Kidney tubule cell (primary cell): ENCODE measurements around the gene ZCCHC2.

Source experiments
- DNase-seq: peaks from one replicate; pipeline ENCODE4 v3.0.0-alpha.2; 2018; ENCODE audit warnings: low spot score

ZCCHC2 gene

GRCh38 chr18:62538881-62539280 lies 16.1 kb downstream of the ZCCHC2 start:
- DNase-seq = no peak

DNA sequence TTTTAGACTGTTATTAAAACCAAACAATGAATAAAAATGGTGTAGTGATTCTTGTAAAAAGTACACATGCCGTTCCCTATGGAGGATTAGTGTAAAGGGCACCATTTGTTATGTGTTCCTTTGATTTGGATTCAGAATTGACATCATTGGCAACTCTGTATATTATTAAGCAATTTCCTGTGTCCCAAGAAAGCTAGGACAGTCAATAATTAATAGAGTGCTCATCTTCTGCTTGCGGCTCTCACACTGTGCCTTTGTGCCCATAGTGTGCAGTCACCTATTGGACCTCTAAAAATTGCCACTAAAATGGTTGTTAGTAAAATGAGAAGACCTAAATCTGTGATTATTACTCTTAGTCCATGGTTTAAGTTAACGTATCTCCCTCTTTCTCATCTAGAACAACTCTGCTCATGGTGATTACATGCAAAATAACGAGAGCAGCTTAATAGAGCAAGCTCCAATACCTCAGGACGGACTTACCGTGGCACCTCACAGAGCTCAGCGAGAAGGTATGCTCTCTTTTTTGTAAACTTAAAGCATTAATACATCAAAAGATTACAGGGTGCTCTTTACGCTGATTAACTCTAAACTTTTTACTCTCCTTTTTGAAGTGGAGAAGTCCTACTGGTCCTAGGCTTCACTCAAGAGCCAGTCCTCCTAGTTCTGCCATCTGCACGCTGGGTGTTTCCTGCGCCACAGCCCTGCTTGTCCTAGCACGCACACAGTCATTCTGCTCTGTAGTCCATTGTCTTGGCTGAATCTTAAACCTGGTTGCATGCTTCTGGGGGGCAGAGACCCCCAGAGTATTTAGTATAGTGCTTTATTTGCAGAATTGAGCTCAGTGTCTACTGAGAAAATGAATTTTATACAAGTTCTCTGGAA lies 16.7 kb downstream of the ZCCHC2 start:
- DNase-seq = peak; percentile 68

DNA sequence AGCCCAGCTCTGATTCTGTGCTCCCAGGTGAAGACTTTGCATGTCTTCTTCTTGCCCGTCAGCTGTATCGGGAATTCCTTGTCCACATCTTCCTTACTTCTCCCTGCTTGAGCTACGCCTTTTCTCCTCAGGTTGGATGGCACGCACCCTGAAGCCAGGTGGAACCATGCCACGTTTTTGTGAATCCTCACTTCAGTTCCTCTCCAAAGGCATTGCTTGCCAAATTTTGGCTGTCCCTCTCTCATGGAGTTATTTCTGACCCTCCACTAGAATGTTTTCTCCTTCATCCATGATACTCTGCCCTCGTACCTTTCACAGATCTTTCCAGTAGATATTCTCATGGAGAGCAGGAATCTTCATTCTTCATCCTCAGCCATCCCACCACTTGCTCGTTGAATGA lies 20.2 kb downstream of the ZCCHC2 start:
- DNase-seq = no peak

GRCh38 chr18:62545098-62545497 lies 22.3 kb downstream of the ZCCHC2 start:
- no peak for DNase-seq

DNA sequence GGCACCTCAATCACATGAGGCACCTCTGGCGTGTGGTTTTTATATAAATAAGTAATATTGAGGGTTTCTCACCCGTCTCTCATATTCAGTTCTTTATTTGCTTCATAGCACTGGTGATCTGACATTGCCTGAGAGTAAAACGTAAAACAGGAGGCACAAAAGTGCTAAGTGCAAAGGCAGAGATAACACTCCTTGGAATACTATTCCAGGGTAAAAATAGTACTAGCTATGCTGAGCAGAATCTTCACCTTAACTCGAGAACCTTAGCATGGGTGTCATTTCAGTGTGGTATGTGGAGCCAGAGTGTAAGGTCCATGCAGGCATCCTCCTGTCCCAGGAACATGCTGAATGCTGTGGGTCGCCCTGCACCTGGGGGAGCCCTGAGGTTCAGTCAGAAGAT lies 26.9 kb downstream of the ZCCHC2 start:
- no peak for DNase-seq

GRCh38 chr18:62550746-62551145 lies 27.9 kb downstream of the ZCCHC2 start:
- no peak for DNase-seq

- DNase-seq = no peak
These were observed 29.2 kb downstream of the ZCCHC2 start for GRCh38 chr18:62551972-62552513.

GRCh38 chr18:62554061-62554815 lies 31.4 kb downstream of the ZCCHC2 start:
- no peak for DNase-seq

GRCh38 chr18:62555135-62555534 lies 32.3 kb downstream of the ZCCHC2 start:
- no peak for DNase-seq

DNA sequence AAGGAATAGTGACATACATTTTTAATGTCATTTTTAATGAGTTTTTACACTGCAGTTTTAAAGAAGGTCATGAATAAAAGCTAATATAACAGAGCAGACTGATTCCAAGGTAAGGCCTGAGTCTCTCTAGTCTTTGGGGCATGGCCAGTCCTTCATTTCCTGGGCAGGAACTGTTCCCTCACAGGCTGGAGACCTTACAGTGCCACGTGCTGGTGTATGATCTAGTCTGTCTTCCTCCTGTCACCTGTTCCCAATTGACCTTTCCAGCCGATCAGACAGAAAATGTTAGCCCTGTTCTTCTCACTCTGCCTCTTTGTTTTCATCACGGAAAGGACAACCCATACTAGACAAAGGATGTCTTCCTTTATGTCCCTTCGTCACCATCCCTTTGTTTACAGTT lies 33.6 kb downstream of the ZCCHC2 start:
- DNase-seq = no peak

- no peak for DNase-seq
These were observed 35.3 kb downstream of the ZCCHC2 start for GRCh38 chr18:62558015-62558663.

DNA sequence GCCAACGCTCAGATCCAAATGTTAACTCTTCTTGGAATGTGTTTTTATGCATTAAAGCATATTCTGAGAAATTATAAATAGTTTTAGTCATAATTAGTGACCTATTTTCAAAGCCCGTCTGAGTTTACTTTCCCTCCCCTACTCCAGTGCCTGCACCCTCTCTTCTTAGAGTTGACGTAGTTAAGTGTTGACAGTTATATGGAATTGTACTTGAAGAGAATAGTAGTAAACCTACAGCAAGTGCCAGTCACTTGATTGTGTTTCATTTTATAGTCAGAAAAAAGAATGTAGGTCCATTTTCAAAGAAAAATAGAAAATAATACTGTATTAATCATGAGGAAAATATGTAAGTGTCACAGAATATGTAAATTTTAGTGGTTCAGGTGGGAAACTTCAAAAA lies 41.2 kb downstream of the ZCCHC2 start:
- DNase-seq = no peak

GRCh38 chr18:62566199-62566598 lies 43.4 kb downstream of the ZCCHC2 start:
- peak; percentile 6 for DNase-seq

DNA sequence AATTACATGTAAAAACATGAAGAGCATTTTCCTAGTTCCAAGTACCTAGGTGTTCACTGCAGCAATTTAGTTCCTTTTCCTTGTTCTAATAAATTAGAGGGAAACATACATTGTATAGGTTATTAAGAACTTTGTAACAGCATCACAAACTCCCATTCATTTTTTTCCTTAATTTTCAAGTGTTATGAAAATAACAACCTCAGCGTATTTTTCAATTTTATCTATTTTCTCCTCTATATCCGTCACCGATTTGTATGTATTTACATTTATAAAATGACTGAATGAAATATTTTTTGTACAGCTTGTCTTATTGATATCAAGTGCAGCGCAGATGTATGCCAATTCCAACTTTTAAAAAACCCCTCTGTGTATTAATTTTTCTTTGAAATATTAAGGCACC lies 44.0 kb downstream of the ZCCHC2 start:
- no peak for DNase-seq

- no peak for DNase-seq
These were observed 46.3 kb downstream of the ZCCHC2 start for GRCh38 chr18:62569081-62569655.

GRCh38 chr18:62571037-62571436 lies 48.2 kb downstream of the ZCCHC2 start:
- DNase-seq = no peak

- no peak for DNase-seq
These were observed 48.8 kb downstream of the ZCCHC2 start for GRCh38 chr18:62571648-62572047.

DNA sequence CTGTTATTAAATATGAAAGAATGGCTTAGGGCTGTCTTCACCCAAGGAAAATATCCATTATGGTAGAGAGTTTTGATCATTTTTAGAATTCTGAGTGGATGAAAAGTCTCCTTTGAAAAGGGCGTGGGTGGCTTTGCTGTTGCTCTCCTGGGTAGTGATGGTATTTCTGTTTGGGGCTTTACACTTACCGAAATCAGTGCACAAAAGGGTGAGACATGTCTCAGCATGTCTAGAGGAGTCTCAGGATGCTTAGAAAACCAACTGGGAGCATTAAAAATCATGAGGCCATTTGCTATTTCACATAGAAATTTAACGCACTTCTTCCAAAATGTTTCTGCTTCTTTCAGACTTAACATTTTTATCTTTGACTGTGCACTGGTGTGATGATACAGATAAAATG lies 49.6 kb downstream of the ZCCHC2 start:
- DNase-seq = no peak

GRCh38 chr18:62574776-62575175 lies 52.0 kb downstream of the ZCCHC2 start:
- DNase-seq = no peak

- no peak for DNase-seq
These were observed 53.4 kb downstream of the ZCCHC2 start for GRCh38 chr18:62576271-62576670.

GRCh38 chr18:62576845-62577512 lies 54.2 kb downstream of the ZCCHC2 start:
- DNase-seq = no peak

DNA sequence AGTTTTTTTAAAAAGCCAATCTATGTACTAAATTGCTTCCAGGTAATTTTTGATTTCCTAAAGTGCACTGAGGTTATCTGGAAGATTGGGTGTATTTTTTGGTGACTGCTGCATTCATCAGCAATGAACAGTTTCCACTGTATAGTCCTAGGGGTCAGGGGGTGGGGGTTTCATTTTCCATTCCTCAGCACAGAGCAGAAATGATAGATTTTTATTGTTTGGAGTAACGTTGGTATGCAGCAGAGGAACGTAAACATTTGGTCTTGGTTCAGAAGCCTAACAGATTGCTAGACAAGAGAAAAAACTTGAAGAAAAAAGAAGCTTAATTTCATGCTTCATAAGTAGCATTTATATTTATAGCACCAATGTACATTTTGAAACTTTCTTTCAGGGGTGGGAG lies 54.9 kb downstream of the ZCCHC2 start:
- DNase-seq = no peak
